Measurements from ENCODE around the gene ZNF615. TPM values are rescaled to one million over a fixed set of nuclear protein-coding genes. Genes with fewer than 3 reads are reported as not detected.
"Not testable (repeated sequence)": the region's sequence is repeated elsewhere in the genome, so short reads cannot be mapped to it uniquely, and the experiment has no call there.

ZNF615 gene
- 10 to 100 TPM; 11.4 to 12.1 TPM for total RNA-seq

DNA sequence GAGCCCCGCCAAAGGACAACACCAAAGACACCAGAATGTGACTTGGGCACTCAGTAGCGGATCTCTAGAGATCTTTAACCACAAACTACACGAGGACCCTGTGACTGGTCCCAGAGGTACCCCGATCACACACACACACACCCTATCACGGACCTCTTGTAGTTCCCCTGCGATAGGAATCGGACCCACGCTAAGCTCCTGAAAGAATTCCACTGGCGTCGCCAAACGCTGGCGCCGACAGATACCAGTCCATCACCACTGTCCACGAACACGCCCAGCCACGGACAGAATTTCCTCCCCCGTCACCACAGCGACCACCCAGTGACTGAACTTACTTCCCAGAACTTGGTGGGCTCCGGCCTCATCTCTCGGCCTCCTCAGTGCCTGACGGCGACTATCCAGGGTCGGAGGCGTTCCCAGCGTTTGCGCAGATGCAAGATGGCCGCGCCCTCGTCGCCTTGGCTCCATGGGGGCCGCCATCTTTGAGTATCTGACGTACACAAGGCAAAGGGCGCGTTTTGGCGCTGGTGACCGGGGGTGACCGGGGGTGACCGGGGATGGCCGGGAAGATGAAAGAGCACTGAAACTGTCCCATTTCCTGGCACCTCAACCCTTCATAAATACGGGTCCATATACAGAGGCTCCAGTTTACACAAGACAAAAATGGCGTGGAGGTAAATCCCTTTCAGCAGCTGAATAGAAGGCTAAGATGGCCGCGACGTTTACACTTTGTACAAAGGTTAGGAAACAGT is at the start of gene ZNF615:
Gene ZNF615, minus strand, starts transcription at position 406 of the 752 bp plus-strand sequence. CDS start 4,500 bp downstream, outside the sequence.
- CTCF ChIA-PET, result interaction anchor here (0.6 to 1.5 kb wide), 2 partner anchors 178 to 230 kb away, joined by 3 to 4 read pairs; no protein-coding TSS in a partner anchor
- POLR2A ChIA-PET, result interaction anchor here (0.6 to 3.8 kb wide), 9 partner anchors 13 to 229 kb away, joined by 3 to 18 read pairs (median 4); partner anchors contain the start of genes PPP2R1A, ZNF350, ZNF432 and ZNF614
- peak; percentile 87 for DNase-seq
- Mint-ChIP-seq H3K4me3 (peak within 1 kb of the TSS; percentile 93), H3K9me3 (peaks cover 40% of the 10 kb centered on the region), H3K27ac (peak within 1 kb of the TSS; percentile 92), H3K27me3 (no peaks in the 10 kb centered on the region), H3K36me3 (ENCODE audit: low read depth) (peaks cover 61% of the 10 kb centered on the region), H3K4me1 (peaks cover 19% of the 10 kb centered on the region)

- CTCF ChIA-PET, H3K27me3 Mint-ChIP-seq: not testable (repeated sequence)
These were observed 48.5 kb upstream of the ZNF615 start for GRCh38 chr19:52056480-52056879.

DNA sequence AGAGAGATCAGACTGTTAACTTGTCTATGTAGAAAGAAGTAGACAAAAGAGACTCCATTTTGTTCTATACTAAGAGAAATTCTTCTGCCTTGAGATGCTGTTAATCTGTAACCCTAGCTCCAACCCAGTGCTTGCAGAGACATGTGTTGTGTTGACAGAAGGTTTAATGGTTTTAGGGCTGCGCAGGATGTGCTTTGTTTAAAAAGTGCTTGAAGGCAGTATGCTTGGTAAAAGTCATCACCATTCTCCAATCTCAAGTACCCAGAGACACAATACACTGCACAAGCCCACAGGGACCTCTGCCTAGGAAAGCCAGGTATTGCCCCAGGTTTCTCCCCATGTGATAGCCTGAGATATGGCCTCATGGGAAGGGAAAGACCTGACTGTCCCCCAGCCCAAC is 43.7 kb upstream of the ZNF615 start:
- CTCF ChIA-PET, H3K27ac Mint-ChIP-seq, H3K27me3 Mint-ChIP-seq, DNase-seq, H3K4me3 Mint-ChIP-seq: not testable (repeated sequence)
- Mint-ChIP-seq H3K9me3 (peaks cover 55% of the 10 kb centered on the region), H3K4me1 (peaks cover 17% of the 10 kb centered on the region), H3K36me3 (ENCODE audit: low read depth) (peaks cover 83% of the 10 kb centered on the region)
- POLR2A ChIA-PET, result interaction anchor here (2.0 kb wide), 1 partner anchor 23 kb away, joined by 4 read pairs; no protein-coding TSS in a partner anchor

More at GRCh38 chr19:52056480-52056879, 48.5 kb upstream of the ZNF615 start:
- POLR2A ChIA-PET, H3K4me3 Mint-ChIP-seq, H3K27ac Mint-ChIP-seq, DNase-seq, H3K4me1 Mint-ChIP-seq: not testable (repeated sequence)
- peaks cover 71% of the 10 kb centered on the region for H3K9me3 Mint-ChIP-seq
- H3K36me3 Mint-ChIP-seq (ENCODE audit: low read depth), result peaks cover 80% of the 10 kb centered on the region

- H3K4me1 Mint-ChIP-seq, result peaks cover 17% of the 10 kb centered on the region
- no peaks in the 10 kb centered on the region for H3K27me3 Mint-ChIP-seq
- CTCF ChIA-PET, result no interaction called here
- peaks cover 81% of the 10 kb centered on the region for H3K36me3 Mint-ChIP-seq (ENCODE audit: low read depth)
- peak within 1 kb of the TSS; percentile 95 for H3K27ac Mint-ChIP-seq
- H3K4me3 Mint-ChIP-seq, result peak within 1 kb of the TSS; percentile 88
- POLR2A ChIA-PET, result interaction anchor here (0.6 to 2.2 kb wide), 10 partner anchors 13 to 654 kb away, joined by 3 to 37 read pairs (median 4); partner anchors contain the start of genes ZNF350, ZNF614, ZNF615 and ZNF616
- H3K9me3 Mint-ChIP-seq, result peaks cover 52% of the 10 kb centered on the region
- DNase-seq, result peak; percentile 85
These were observed 40.8 kb upstream of the ZNF615 start, which contains the start of gene ZNF432 for GRCh38 chr19:52048555-52049501. ZNF432 (minus strand) TSS chr19:52048838; CDS start chr19:52046868, 1,970 bp downstream.

DNA sequence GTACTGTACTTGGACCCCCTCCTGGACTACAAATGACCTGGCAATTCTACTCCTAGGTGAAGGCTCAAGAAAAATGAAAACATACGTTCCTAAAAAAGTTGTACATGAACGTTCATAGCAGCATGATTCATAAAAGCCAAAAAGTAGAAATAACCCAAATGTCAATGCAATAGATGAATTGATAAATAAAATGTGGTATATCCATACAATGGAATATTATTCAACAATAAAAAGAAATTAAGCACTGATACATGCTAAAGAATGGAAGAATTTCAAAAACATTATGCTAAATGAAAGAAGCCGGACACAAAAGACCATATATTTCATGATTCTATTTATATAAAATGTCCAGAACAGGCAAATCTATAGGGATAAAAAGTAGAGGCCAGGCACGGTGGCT is 31.2 kb upstream of the ZNF615 start:
- ChIA-PET POLR2A (no interaction called here), CTCF (no interaction called here)
- Mint-ChIP-seq H3K36me3 (ENCODE audit: low read depth) (peaks cover 95% of the 10 kb centered on the region), H3K4me1 (no peaks in the 10 kb centered on the region), H3K27me3 (no peaks in the 10 kb centered on the region), H3K9me3 (peaks cover 60% of the 10 kb centered on the region), H3K4me3 (no peak overlapping the region), H3K27ac (no peak overlapping the region)
- DNase-seq, result no peak

- no peak overlapping the region for H3K4me3 Mint-ChIP-seq
- peaks cover 70% of the 10 kb centered on the region for H3K9me3 Mint-ChIP-seq
- ChIA-PET CTCF (no interaction called here), POLR2A (no interaction called here)
- peaks cover 1% of the 10 kb centered on the region for H3K4me1 Mint-ChIP-seq
- no peak for DNase-seq
- no peak overlapping the region for H3K27ac Mint-ChIP-seq
- H3K27me3 Mint-ChIP-seq, result no peaks in the 10 kb centered on the region
- peaks cover 80% of the 10 kb centered on the region for H3K36me3 Mint-ChIP-seq (ENCODE audit: low read depth)
These were observed 26.2 kb upstream of the ZNF615 start for GRCh38 chr19:52034051-52034728.

DNA sequence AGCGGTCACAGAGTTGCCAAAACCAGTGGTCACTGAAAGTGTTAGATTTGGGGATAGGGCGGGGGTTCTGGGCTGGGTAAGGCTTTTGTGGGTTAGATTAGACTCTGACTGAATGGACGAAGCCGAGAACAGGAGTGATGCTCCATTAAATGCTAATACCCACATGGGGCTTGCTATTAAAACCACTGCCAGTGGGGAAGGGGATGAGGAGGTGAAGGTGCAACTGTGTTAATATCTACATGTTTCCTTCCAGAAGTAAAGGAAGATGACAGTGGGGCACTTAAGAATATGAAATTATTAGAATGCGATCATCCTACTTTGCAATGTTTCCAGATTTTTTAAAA is 20.7 kb upstream of the ZNF615 start:
- peaks cover 58% of the 10 kb centered on the region for H3K9me3 Mint-ChIP-seq
- H3K27ac Mint-ChIP-seq, result peak overlapping the region; percentile 97
- POLR2A ChIA-PET, result interaction anchor here (0.9 to 2.9 kb wide), 7 partner anchors 9 to 161 kb away, joined by 3 to 37 read pairs (median 4); partner anchors contain the start of genes PPP2R1A, ZNF432 and ZNF615
- peaks cover 75% of the 10 kb centered on the region for H3K36me3 Mint-ChIP-seq (ENCODE audit: low read depth)
- H3K4me1 Mint-ChIP-seq, result peaks cover 25% of the 10 kb centered on the region
- peak overlapping the region; percentile 89 for H3K4me3 Mint-ChIP-seq
- CTCF ChIA-PET, result no interaction called here
- H3K27me3 Mint-ChIP-seq, result no peaks in the 10 kb centered on the region
- DNase-seq, result no peak

GRCh38 chr19:52028027-52028779 is 20.2 kb upstream of the ZNF615 start, which contains the start of gene ZNF614:
ZNF614 (minus strand) TSS chr19:52028379; CDS start chr19:52025745, 2,634 bp downstream.
- Mint-ChIP-seq H3K9me3 (peaks cover 57% of the 10 kb centered on the region), H3K4me3 (peak within 1 kb of the TSS; percentile 89), H3K36me3 (ENCODE audit: low read depth) (peaks cover 75% of the 10 kb centered on the region), H3K27ac (peak within 1 kb of the TSS; percentile 97), H3K4me1 (peaks cover 25% of the 10 kb centered on the region), H3K27me3 (no peaks in the 10 kb centered on the region)
- DNase-seq, result peak; percentile 88
- POLR2A ChIA-PET, result interaction anchor here (0.9 to 2.9 kb wide), 7 partner anchors 8 to 161 kb away, joined by 3 to 37 read pairs (median 4); partner anchors contain the start of genes PPP2R1A, ZNF432 and ZNF615
- CTCF ChIA-PET, result no interaction called here

- CTCF ChIA-PET, DNase-seq, H3K27ac Mint-ChIP-seq, H3K27me3 Mint-ChIP-seq: not testable (repeated sequence)
- POLR2A ChIA-PET, result interaction anchor here (2.9 kb wide), 1 partner anchor 22 kb away, joined by 37 read pairs; the partner anchor contains the start of gene ZNF432
- Mint-ChIP-seq H3K9me3 (peaks cover 60% of the 10 kb centered on the region), H3K4me3 (peak overlapping the region; percentile 89), H3K36me3 (ENCODE audit: low read depth) (peaks cover 83% of the 10 kb centered on the region), H3K4me1 (peaks cover 25% of the 10 kb centered on the region)
These were observed 18.4 kb upstream of the ZNF615 start for GRCh38 chr19:52026255-52026990.

GRCh38 chr19:52024478-52024877 is 16.5 kb upstream of the ZNF615 start:
- Mint-ChIP-seq H3K4me1 (peaks cover 25% of the 10 kb centered on the region), H3K36me3 (ENCODE audit: low read depth) (peaks cover 87% of the 10 kb centered on the region), H3K9me3 (peaks cover 64% of the 10 kb centered on the region)
- DNase-seq, H3K27me3 Mint-ChIP-seq, H3K27ac Mint-ChIP-seq, H3K4me3 Mint-ChIP-seq, POLR2A ChIA-PET, CTCF ChIA-PET: not testable (repeated sequence)

GRCh38 chr19:52022193-52022592 is 14.2 kb upstream of the ZNF615 start:
- CTCF ChIA-PET, result no interaction called here
- POLR2A ChIA-PET, result no interaction called here
- no peaks in the 10 kb centered on the region for H3K27me3 Mint-ChIP-seq

More at GRCh38 chr19:52022193-52022592, 14.2 kb upstream of the ZNF615 start:
- no peak for DNase-seq
- no peak overlapping the region for H3K27ac Mint-ChIP-seq
- H3K4me3 Mint-ChIP-seq, result no peak overlapping the region
- peaks cover 9% of the 10 kb centered on the region for H3K4me1 Mint-ChIP-seq
- peaks cover 75% of the 10 kb centered on the region for H3K9me3 Mint-ChIP-seq
- H3K36me3 Mint-ChIP-seq (ENCODE audit: low read depth), result peaks cover 95% of the 10 kb centered on the region
